SK-N-SH (cell line): ENCODE results near the gene CPEB3. TPM values are rescaled to one million over a fixed set of nuclear protein-coding genes. Genes with fewer than 3 reads are reported as not detected.

Experiments used
- CTCF ChIA-PET: fragments of 300-600, 350-600 bp; formaldehyde crosslinking; extraction: SDS; loops from one replicate; lab custom pipeline; 2021; lab: Yijun Ruan, JAX
- POLR2A ChIA-PET: fragments of 350-600 bp; sonication (Branson Sonifier 250); formaldehyde crosslinking; extraction: SDS; loops from one replicate; lab custom pipeline; 2020; ENCODE audit warnings: antibody characterized with exemption, inconsistent platforms; lab: Yijun Ruan, JAX
- DNase-seq: peaks from one replicate; pipeline ENCODE4 v3.0.0; 2012
- H2AFZ ChIP-seq: fragments of 200-600 bp; sonication (generic); 2 replicates; pipeline ENCODE4 v1.8.1; 2016; ENCODE audit warnings: antibody characterized with exemption, mild to moderate bottlenecking, low read depth
- H3F3A ChIP-seq: fragments of 200-600 bp; sonication (generic); replicated peaks from 2 replicates; pipeline ENCODE3; 2016; ENCODE audit warnings: antibody characterized with exemption, mild to moderate bottlenecking; ENCODE audit not compliant: insufficient read depth
- H3K27ac ChIP-seq, 2 experiments: fragments of 200-500 bp in 1 of 2; fragments of 200-600 bp in 1 of 2; sonication (Bioruptor generic) in 1 of 2; sonication (generic), shearing (Covaris generic) in 1 of 2; 2 replicates each; pipeline versions ENCODE4 v1.5.1 to v1.6.1; 2014 to 2016; ENCODE audit warnings: low read depth in 2 of 2, inconsistent platforms in 1 of 2, low read length in 1 of 2, mild to moderate bottlenecking in 1 of 2, mixed read lengths in 1 of 2
- H3K27me3 ChIP-seq: fragments of 200-600 bp; sonication (generic), shearing (Covaris generic); 2 replicates; pipeline ENCODE4 v1.6.1; 2016; ENCODE audit warnings: mixed run types; ENCODE audit not compliant: insufficient read depth
- H3K36me3 ChIP-seq, 2 experiments: fragments of 200-500 bp in 1 of 2; fragments of 200-600 bp in 1 of 2; sonication (Bioruptor generic) in 1 of 2; sonication (generic) in 1 of 2; replicated peaks in 1 of 2; 2 replicates each; pipeline versions ENCODE3 to v1.5.1; 2014 to 2016; ENCODE audit warnings: low read length in 1 of 2, mild to moderate bottlenecking in 1 of 2; ENCODE audit not compliant: insufficient read depth in 2 of 2, control insufficient read depth in 1 of 2
- H3K4me1 ChIP-seq, 2 experiments: fragments of 200-500 bp in 1 of 2; fragments of 200-600 bp in 1 of 2; sonication (Bioruptor generic) in 1 of 2; sonication (generic), shearing (Covaris generic) in 1 of 2; 2 replicates each; pipeline versions ENCODE4 v1.5.1 to v1.6.1; 2014 to 2016; ENCODE audit warnings: low read depth in 1 of 2, low read length in 1 of 2, mixed run types in 1 of 2; ENCODE audit not compliant: insufficient read depth in 2 of 2, control insufficient read depth in 1 of 2
- H3K4me2 ChIP-seq: fragments of 200-600 bp; sonication (generic), shearing (Covaris generic); 2 replicates; pipeline ENCODE4 v1.6.1; 2017; ENCODE audit warnings: mixed run types
- H3K4me3 ChIP-seq, 2 experiments: fragments of 200-500 bp in 1 of 2; fragments of 200-600 bp in 1 of 2; sonication (Bioruptor generic) in 1 of 2; sonication (generic), shearing (Covaris generic) in 1 of 2; 2 replicates each; pipeline versions ENCODE4 v1.5.1 to v1.8.1; 2014 to 2016; ENCODE audit warnings: low read depth in 2 of 2, inconsistent platforms in 1 of 2, low read length in 1 of 2, mild to moderate bottlenecking in 1 of 2, mixed read lengths in 1 of 2, moderate library complexity in 1 of 2
- H3K79me2 ChIP-seq: fragments of 200-600 bp; sonication (generic); 2 replicates; pipeline ENCODE4 v1.8.1; 2017; ENCODE audit warnings: mild to moderate bottlenecking; ENCODE audit not compliant: insufficient read depth
- H3K9ac ChIP-seq: fragments of 200-600 bp; sonication (generic); 2 replicates; pipeline ENCODE4 v1.6.1; 2017; ENCODE audit warnings: mixed run types
- H3K9me2 ChIP-seq: fragments of 200-600 bp; sonication (generic); 2 replicates; pipeline ENCODE4 v1.6.1; 2017; ENCODE audit warnings: mixed run types
- H3K9me3 ChIP-seq: fragments of 200-600 bp; sonication (generic); 2 replicates; pipeline ENCODE4 v1.6.1; 2017; ENCODE audit warnings: mixed run types, mild to moderate bottlenecking, moderate library complexity
- H4K20me1 ChIP-seq: fragments of 200-600 bp; sonication (generic); 2 replicates; pipeline ENCODE4 v1.6.1; 2017; ENCODE audit warnings: mild to moderate bottlenecking, mixed run types; ENCODE audit not compliant: insufficient read depth
- CHD2 ChIP-seq: fragments of 150-350 bp; IDR thresholded peaks from 2 replicates; pipeline ENCODE4 v1.6.1; 2018; ENCODE audit warnings: low read length; ENCODE audit not compliant: partially characterized antibody
- ELF1 ChIP-seq: IDR thresholded peaks from 2 replicates; pipeline ENCODE4 v1.4.0; 2012
- EZH2phosphoT487 ChIP-seq: fragments of 200-600 bp; sonication (generic); IDR thresholded peaks from 2 replicates; pipeline ENCODE4 v1.6.1; 2017; ENCODE audit warnings: low read depth, mixed run types, mild to moderate bottlenecking, antibody characterized with exemption, moderate library complexity, borderline replicate concordance
- FOSL2 ChIP-seq: IDR thresholded peaks from 2 replicates; pipeline ENCODE4 v1.4.0; 2012; ENCODE audit warnings: low read depth, mild to moderate bottlenecking, moderate library complexity, borderline replicate concordance
- FOXJ3 ChIP-seq: sonication (generic); formaldehyde crosslinking; IDR thresholded peaks from 2 replicates; pipeline ENCODE4 v1.5.1; 2020; ENCODE audit warnings: mild to moderate bottlenecking, missing genetic modification reagents
- GATA2 ChIP-seq: sonication (generic); formaldehyde crosslinking; IDR thresholded peaks from 2 replicates; pipeline ENCODE4 v1.5.0; 2020; ENCODE audit warnings: mild to moderate bottlenecking, missing genetic modification reagents
- IRF3 ChIP-seq: fragments of 150-350 bp; IDR thresholded peaks from 2 replicates; pipeline ENCODE4 v1.6.1; 2016; ENCODE audit warnings: mild to moderate bottlenecking, low read depth, low read length
- JUND ChIP-seq: IDR thresholded peaks from 2 replicates; pipeline ENCODE4 v1.4.0; 2012
- MXI1 ChIP-seq: IDR thresholded peaks from 2 replicates; pipeline ENCODE4 v1.6.1; 2012; ENCODE audit warnings: mild to moderate bottlenecking, low read depth, low read length, improper control_type of control experiment
- NFIC ChIP-seq: IDR thresholded peaks from 2 replicates; pipeline ENCODE4 v1.4.0; 2012; ENCODE audit warnings: borderline replicate concordance
- NRF1 ChIP-seq: IDR thresholded peaks from 2 replicates; pipeline ENCODE4 v1.6.1; 2012; ENCODE audit warnings: low read depth, mild to moderate bottlenecking, low read length
- RAD21 ChIP-seq: IDR thresholded peaks from 2 replicates; pipeline ENCODE4 v1.6.1; 2012; ENCODE audit warnings: mild to moderate bottlenecking, low read length
- SMC3 ChIP-seq: IDR thresholded peaks from 2 replicates; pipeline ENCODE4 v1.6.1; 2012; ENCODE audit warnings: low read depth, low read length, improper control_type of control experiment
- TAF1 ChIP-seq: IDR thresholded peaks from 2 replicates; pipeline ENCODE4 v1.6.1; 2012; ENCODE audit warnings: low read depth, mild to moderate bottlenecking, low read length, moderate library complexity, borderline replicate concordance
- TCF12 ChIP-seq: IDR thresholded peaks from 2 replicates; pipeline ENCODE4 v1.4.0; 2012
- USF2 ChIP-seq: fragments of 150-350 bp; IDR thresholded peaks from 2 replicates; pipeline ENCODE4 v1.6.1; 2017; ENCODE audit warnings: antibody characterized with exemption, low read length, low read depth, borderline replicate concordance
- WGBS: methylation state at CpG from one replicate; pipeline ENCODE4 v1.1.6; 2017; ENCODE audit warnings: low lambda C conversion rate; 5-methylcytosine and 5-hydroxymethylcytosine counted together
- polyA plus RNA-seq, 3 experiments: library from polyadenylated mRNA; depleted of rRNA; stranded (reverse); fragments of >200 nt; gene quantifications; 2 replicates each; pipeline ENCODE4 v1.2.3, GENCODE V29; 2012
- TF ChIP-seq, protein P1 (sequence below): IDR thresholded peaks from 2 replicates; pipeline ENCODE4 v1.4.0; 2012; ENCODE audit warnings: low read depth
- TF ChIP-seq, protein P2 (sequence below): fragments of 200-600 bp; sonication (generic); IDR thresholded peaks from 2 replicates; pipeline ENCODE4 v1.6.1; 2017; ENCODE audit warnings: antibody characterized with exemption, mild to moderate bottlenecking, moderate library complexity
- TF ChIP-seq, protein P3 (sequence below): IDR thresholded peaks from 2 replicates; pipeline ENCODE4 v1.6.1; 2012; ENCODE audit warnings: mild to moderate bottlenecking, low read depth, low read length, moderate library complexity

Gene CPEB3
- polyA plus RNA-seq, 1 of the 3 experiments (the other 2 are of a cell fraction), result 0.36 TPM

DNA sequence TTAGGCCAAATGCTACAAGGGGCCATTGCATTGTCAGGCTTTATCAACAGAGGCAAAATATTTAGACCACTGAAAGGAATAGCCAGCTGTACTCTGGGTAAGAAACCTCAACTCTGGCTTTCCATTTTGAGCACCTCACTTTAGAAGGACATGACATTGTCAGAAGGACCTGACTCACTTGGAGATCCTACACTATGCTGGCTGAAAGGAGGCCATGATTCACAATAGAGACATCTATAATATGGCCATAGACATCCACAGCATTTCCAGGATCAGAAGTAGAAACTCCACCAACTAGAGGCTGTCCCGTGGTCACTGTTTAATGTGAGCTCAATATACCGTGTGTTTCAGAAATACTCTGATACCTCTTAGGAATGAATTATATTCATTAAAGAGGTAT is 226.4 kb downstream of the CPEB3 start (continued):
- TF ChIP-seq IRF3, result no peak
- no peak for TF ChIP-seq MXI1
- no peak for TF ChIP-seq EZH2phosphoT487
- no peak for TF ChIP-seq USF2

GRCh38 chr10:92062273-92062672 is 228.6 kb downstream of the CPEB3 start:
- H3K4me3 ChIP-seq, result no peak overlapping the region
- 96% methylated on average over 1 of the region's 1 CpG for WGBS
- POLR2A ChIA-PET, result interaction anchor here (0.6 kb wide), 1 partner anchor 54 kb away, joined by 3 read pairs; no protein-coding TSS in a partner anchor
- no peaks in the 10 kb centered on the region for H3K27me3 ChIP-seq
- no peak overlapping the region for H3K27ac ChIP-seq
- H3K79me2 ChIP-seq, result no peaks in the 10 kb centered on the region
- DNase-seq, result no peak
- no peaks in the 10 kb centered on the region; a peak in 1 of 4 replicates for H3K4me1 ChIP-seq
- no peaks in the 10 kb centered on the region for H3K9me2 ChIP-seq
- TF ChIP-seq, protein P1, sequence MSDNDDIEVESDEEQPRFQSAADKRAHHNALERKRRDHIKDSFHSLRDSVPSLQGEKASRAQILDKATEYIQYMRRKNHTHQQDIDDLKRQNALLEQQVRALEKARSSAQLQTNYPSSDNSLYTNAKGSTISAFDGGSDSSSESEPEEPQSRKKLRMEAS, result no peak
- TF ChIP-seq ELF1, result no peak
- no peak for TF ChIP-seq CHD2
- no peak for TF ChIP-seq TCF12
- no peak for TF ChIP-seq NFIC
- no peak for TF ChIP-seq NRF1
- TF ChIP-seq, protein P2, sequence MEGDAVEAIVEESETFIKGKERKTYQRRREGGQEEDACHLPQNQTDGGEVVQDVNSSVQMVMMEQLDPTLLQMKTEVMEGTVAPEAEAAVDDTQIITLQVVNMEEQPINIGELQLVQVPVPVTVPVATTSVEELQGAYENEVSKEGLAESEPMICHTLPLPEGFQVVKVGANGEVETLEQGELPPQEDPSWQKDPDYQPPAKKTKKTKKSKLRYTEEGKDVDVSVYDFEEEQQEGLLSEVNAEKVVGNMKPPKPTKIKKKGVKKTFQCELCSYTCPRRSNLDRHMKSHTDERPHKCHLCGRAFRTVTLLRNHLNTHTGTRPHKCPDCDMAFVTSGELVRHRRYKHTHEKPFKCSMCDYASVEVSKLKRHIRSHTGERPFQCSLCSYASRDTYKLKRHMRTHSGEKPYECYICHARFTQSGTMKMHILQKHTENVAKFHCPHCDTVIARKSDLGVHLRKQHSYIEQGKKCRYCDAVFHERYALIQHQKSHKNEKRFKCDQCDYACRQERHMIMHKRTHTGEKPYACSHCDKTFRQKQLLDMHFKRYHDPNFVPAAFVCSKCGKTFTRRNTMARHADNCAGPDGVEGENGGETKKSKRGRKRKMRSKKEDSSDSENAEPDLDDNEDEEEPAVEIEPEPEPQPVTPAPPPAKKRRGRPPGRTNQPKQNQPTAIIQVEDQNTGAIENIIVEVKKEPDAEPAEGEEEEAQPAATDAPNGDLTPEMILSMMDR, result no peak
- TF ChIP-seq GATA2 (CRISPR knock-in tag), result no peak
- TF ChIP-seq TAF1, result no peak
- no peak for TF ChIP-seq SMC3
- no peak for TF ChIP-seq RAD21
- TF ChIP-seq FOSL2, result no peak
- no peak for TF ChIP-seq EZH2phosphoT487
- TF ChIP-seq, protein P3, sequence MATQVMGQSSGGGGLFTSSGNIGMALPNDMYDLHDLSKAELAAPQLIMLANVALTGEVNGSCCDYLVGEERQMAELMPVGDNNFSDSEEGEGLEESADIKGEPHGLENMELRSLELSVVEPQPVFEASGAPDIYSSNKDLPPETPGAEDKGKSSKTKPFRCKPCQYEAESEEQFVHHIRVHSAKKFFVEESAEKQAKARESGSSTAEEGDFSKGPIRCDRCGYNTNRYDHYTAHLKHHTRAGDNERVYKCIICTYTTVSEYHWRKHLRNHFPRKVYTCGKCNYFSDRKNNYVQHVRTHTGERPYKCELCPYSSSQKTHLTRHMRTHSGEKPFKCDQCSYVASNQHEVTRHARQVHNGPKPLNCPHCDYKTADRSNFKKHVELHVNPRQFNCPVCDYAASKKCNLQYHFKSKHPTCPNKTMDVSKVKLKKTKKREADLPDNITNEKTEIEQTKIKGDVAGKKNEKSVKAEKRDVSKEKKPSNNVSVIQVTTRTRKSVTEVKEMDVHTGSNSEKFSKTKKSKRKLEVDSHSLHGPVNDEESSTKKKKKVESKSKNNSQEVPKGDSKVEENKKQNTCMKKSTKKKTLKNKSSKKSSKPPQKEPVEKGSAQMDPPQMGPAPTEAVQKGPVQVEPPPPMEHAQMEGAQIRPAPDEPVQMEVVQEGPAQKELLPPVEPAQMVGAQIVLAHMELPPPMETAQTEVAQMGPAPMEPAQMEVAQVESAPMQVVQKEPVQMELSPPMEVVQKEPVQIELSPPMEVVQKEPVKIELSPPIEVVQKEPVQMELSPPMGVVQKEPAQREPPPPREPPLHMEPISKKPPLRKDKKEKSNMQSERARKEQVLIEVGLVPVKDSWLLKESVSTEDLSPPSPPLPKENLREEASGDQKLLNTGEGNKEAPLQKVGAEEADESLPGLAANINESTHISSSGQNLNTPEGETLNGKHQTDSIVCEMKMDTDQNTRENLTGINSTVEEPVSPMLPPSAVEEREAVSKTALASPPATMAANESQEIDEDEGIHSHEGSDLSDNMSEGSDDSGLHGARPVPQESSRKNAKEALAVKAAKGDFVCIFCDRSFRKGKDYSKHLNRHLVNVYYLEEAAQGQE, result no peak
- TF ChIP-seq FOXJ3 (CRISPR knock-in tag), result no peak
- TF ChIP-seq IRF3, result no peak
- TF ChIP-seq JUND, result no peak
- no peak overlapping the region for H3K4me2 ChIP-seq
- H4K20me1 ChIP-seq, result no peaks in the 10 kb centered on the region
- H3F3A ChIP-seq, result no peaks in the 10 kb centered on the region
- CTCF ChIA-PET, result no interaction called here
- H3K9me3 ChIP-seq, result no peaks in the 10 kb centered on the region
- H2AFZ ChIP-seq, result no peak overlapping the region
- H3K9ac ChIP-seq, result no peak overlapping the region
- no peaks in the 10 kb centered on the region for H3K36me3 ChIP-seq
